IPS-NIHi7 (cell line): ENCODE results near the gene MEF2A.
"Not testable (repeated sequence)": the region's sequence is repeated elsewhere in the genome, so short reads cannot be mapped to it uniquely, and the experiment has no call there.

Experiments used
- DNase-seq: peaks from one replicate; pipeline ENCODE4 v3.0.0; 2012; ENCODE audit warnings: mixed read lengths; ENCODE audit errors: extremely low spot score

MEF2A gene

GRCh38 chr15:99565299-99566156 is at the start of gene MEF2A:
TSS of gene MEF2A (plus strand) at chr15:99565984. CDS start at chr15:99633120, 67,136 bp downstream.
- DNase-seq, result peak; percentile 93

- no peak for DNase-seq
Measured at GRCh38 chr15:99518191-99518590, 47.6 kb upstream of the MEF2A start.

- DNase-seq, result not testable (repeated sequence)
Measured at GRCh38 chr15:99519366-99519765, 46.4 kb upstream of the MEF2A start.

- DNase-seq, result no peak
Measured at GRCh38 chr15:99522288-99522687, 43.5 kb upstream of the MEF2A start.

- no peak for DNase-seq
Measured at GRCh38 chr15:99526176-99526575, 39.6 kb upstream of the MEF2A start.

GRCh38 chr15:99526671-99527070 is 39.1 kb upstream of the MEF2A start:
- no peak for DNase-seq

GRCh38 chr15:99536422-99537040 is 29.3 kb upstream of the MEF2A start:
- no peak for DNase-seq

GRCh38 chr15:99537344-99537743 is 28.4 kb upstream of the MEF2A start:
- DNase-seq, result no peak

- DNase-seq, result no peak
Measured at GRCh38 chr15:99538261-99538660, 27.5 kb upstream of the MEF2A start.

- DNase-seq, result no peak
Measured at GRCh38 chr15:99542828-99543227, 23.0 kb upstream of the MEF2A start.

GRCh38 chr15:99545605-99546004 is 20.2 kb upstream of the MEF2A start:
- DNase-seq, result no peak

- no peak for DNase-seq
Measured at GRCh38 chr15:99546441-99547100, 19.2 kb upstream of the MEF2A start.

- DNase-seq, result no peak
Measured at GRCh38 chr15:99547517-99547916, 18.3 kb upstream of the MEF2A start.

GRCh38 chr15:99550077-99550476 is 15.7 kb upstream of the MEF2A start:
- DNase-seq, result no peak

GRCh38 chr15:99552111-99552510 is 13.7 kb upstream of the MEF2A start:
- no peak for DNase-seq

GRCh38 chr15:99554880-99555488 is 10.8 kb upstream of the MEF2A start:
- no peak for DNase-seq

GRCh38 chr15:99556011-99556410 is 9.8 kb upstream of the MEF2A start:
- DNase-seq, result no peak

GRCh38 chr15:99556578-99556977 is 9.2 kb upstream of the MEF2A start:
- no peak for DNase-seq

- DNase-seq, result no peak
Measured at GRCh38 chr15:99558084-99558483, 7.7 kb upstream of the MEF2A start.

GRCh38 chr15:99558571-99558970 is 7.2 kb upstream of the MEF2A start:
- no peak for DNase-seq

GRCh38 chr15:99561476-99562230 is 4.1 kb upstream of the MEF2A start:
- no peak for DNase-seq

- DNase-seq, result no peak
Measured at GRCh38 chr15:99562238-99562637, 3.5 kb upstream of the MEF2A start.
